Activated CD8-positive, alpha-beta T cell treated with anti-CD3 and anti-CD28 coated beads for 36 hours (primary cell): Measurements from ENCODE around the gene SDSL. TPM values are rescaled to one million over a fixed set of nuclear protein-coding genes. Genes with fewer than 3 reads are reported as not detected.

Source experiments
- ATAC-seq: fragments of 200-7000 bp; cut with Tn5 transposase; one replicate; pipeline ENCODE4 v1.10.0; 2021; ENCODE audit warnings: mild to moderate bottlenecking, moderate library complexity
- CTCF ChIA-PET: fragments of 350-600 bp; sonication (Branson Sonifier 250); formaldehyde crosslinking; loops from one replicate; lab custom pipeline; 2021; ENCODE audit warnings: antibody characterized with exemption; lab: Charles Lee
- POLR2A ChIA-PET: fragments of 350-600 bp; sonication (Branson Sonifier 250); formaldehyde crosslinking; loops from one replicate; lab custom pipeline; 2021; ENCODE audit warnings: antibody characterized with exemption; lab: Charles Lee
- DNase-seq: peaks from one replicate; pipeline ENCODE4 v3.0.0-alpha.2; 2020
- H3K27ac Mint-ChIP-seq: one replicate; pipeline ENCODE4 v1.8.0; 2021; ENCODE audit warnings: mild to moderate bottlenecking, mixed read lengths
- H3K27me3 Mint-ChIP-seq: one replicate; pipeline ENCODE4 v1.8.0; 2021; ENCODE audit warnings: mixed read lengths
- H3K36me3 Mint-ChIP-seq: one replicate; pipeline ENCODE4 v1.8.0; 2021; ENCODE audit warnings: low read depth, mixed read lengths
- H3K4me1 Mint-ChIP-seq: one replicate; pipeline ENCODE4 v1.8.0; 2021; ENCODE audit warnings: low read depth, mixed read lengths
- H3K4me3 Mint-ChIP-seq: one replicate; pipeline ENCODE4 v1.8.0; 2021; ENCODE audit warnings: mild to moderate bottlenecking, moderate library complexity, mixed read lengths
- H3K9me3 Mint-ChIP-seq: one replicate; pipeline ENCODE4 v1.8.0; 2021; ENCODE audit warnings: mixed read lengths
- CTCF ChIP-seq: fragments of 200-600 bp; IDR thresholded peaks from one replicate; pipeline ENCODE4 v1.8.0; 2022; ENCODE audit warnings: antibody characterized with exemption, mild to moderate bottlenecking
- intact Hi-C: fragments of 100-400 bp; cut with micrococcal nuclease; formaldehyde crosslinking; loops from one replicate; pipeline ENCODE4 v1.10.0; 2022
- total RNA-seq, 2 experiments: library from RNA; stranded (reverse); gene quantifications; one replicate each; pipeline ENCODE4 v1.2.3, GENCODE V29; 2021

Gene SDSL
- total RNA-seq, 2 experiments from 2014 or later = not detected

- Mint-ChIP-seq H3K27me3 (no peaks in the 10 kb centered on the region), H3K4me3 (no peak overlapping the region), H3K4me1 (no peaks in the 10 kb centered on the region), H3K36me3 (peaks cover 11% of the 10 kb centered on the region), H3K27ac (no peak overlapping the region), H3K9me3 (no peaks in the 10 kb centered on the region)
- ATAC-seq (no peak), DNase-seq (no peak)
- ChIA-PET CTCF (no interaction called here), POLR2A (no interaction called here)
- no peak for TF ChIP-seq CTCF
- intact Hi-C loops = no loop called here
Measured at GRCh38 chr12:113378291-113378690, 43.9 kb upstream of the SDSL start.

GRCh38 chr12:113381220-113381619 is 41.0 kb upstream of the SDSL start:
- CTCF ChIA-PET = no interaction called here
- TF ChIP-seq CTCF = no peak
- Mint-ChIP-seq H3K4me1 (no peaks in the 10 kb centered on the region), H3K27ac (no peak overlapping the region), H3K4me3 (no peak overlapping the region), H3K27me3 (no peaks in the 10 kb centered on the region), H3K36me3 (peaks cover 9% of the 10 kb centered on the region), H3K9me3 (no peaks in the 10 kb centered on the region)
- ATAC-seq (no peak), DNase-seq (no peak)
- POLR2A ChIA-PET = no interaction called here
- intact Hi-C loops = no loop called here

GRCh38 chr12:113382206-113382605 is 40.0 kb upstream of the SDSL start:
- POLR2A ChIA-PET = interaction anchor here (0.8 kb wide), 1 partner anchor 17 kb away, joined by 3 read pairs; no protein-coding TSS in a partner anchor
- Mint-ChIP-seq H3K27me3 (no peaks in the 10 kb centered on the region), H3K9me3 (no peaks in the 10 kb centered on the region), H3K4me3 (no peak overlapping the region), H3K36me3 (peaks cover 9% of the 10 kb centered on the region), H3K27ac (no peak overlapping the region), H3K4me1 (no peaks in the 10 kb centered on the region)
- CTCF ChIA-PET = no interaction called here
- no peak for TF ChIP-seq CTCF
- intact Hi-C loops = no loop called here
- DNase-seq (no peak), ATAC-seq (no peak)

- intact Hi-C loops = no loop called here
- CTCF ChIA-PET = interaction anchor here (0.9 kb wide), 1 partner anchor 13 kb away, joined by 3 read pairs; no protein-coding TSS in a partner anchor
- POLR2A ChIA-PET = no interaction called here
- DNase-seq (no peak), ATAC-seq (no peak)
- H3K27me3 Mint-ChIP-seq = no peaks in the 10 kb centered on the region
- TF ChIP-seq CTCF = no peak
- H3K4me3 Mint-ChIP-seq = no peak overlapping the region
- H3K36me3 Mint-ChIP-seq = peaks cover 9% of the 10 kb centered on the region
- H3K27ac Mint-ChIP-seq = no peak overlapping the region
- no peaks in the 10 kb centered on the region for H3K9me3 Mint-ChIP-seq
- no peaks in the 10 kb centered on the region for H3K4me1 Mint-ChIP-seq
Measured at GRCh38 chr12:113384778-113385177, 37.4 kb upstream of the SDSL start.

GRCh38 chr12:113385282-113385882 is 36.8 kb upstream of the SDSL start:
- Mint-ChIP-seq H3K9me3 (no peaks in the 10 kb centered on the region), H3K27ac (no peak overlapping the region), H3K4me1 (no peaks in the 10 kb centered on the region), H3K27me3 (no peaks in the 10 kb centered on the region), H3K36me3 (peaks cover 9% of the 10 kb centered on the region), H3K4me3 (no peak overlapping the region)
- ATAC-seq (no peak), DNase-seq (no peak)
- intact Hi-C loops = no loop called here
- no peak for TF ChIP-seq CTCF
- ChIA-PET POLR2A (no interaction called here), CTCF (interaction anchor here (0.9 kb wide), 1 partner anchor 13 kb away, joined by 3 read pairs; no protein-coding TSS in a partner anchor)
